GM12878 (cell line): ENCODE data around the gene LGALS4. TPM values are rescaled to one million over a fixed set of nuclear protein-coding genes. Genes with fewer than 3 reads are reported as not detected.

Source experiments
- ATF7 ChIP-seq: fragments of 450-650 bp; IDR thresholded peaks from 2 replicates; pipeline ENCODE4 v1.6.1; 2016; ENCODE audit warnings: low read depth, mild to moderate bottlenecking
- CREB1 ChIP-seq: IDR thresholded peaks from 2 replicates; pipeline ENCODE4 v1.6.1; 2012; ENCODE audit warnings: low read depth, mild to moderate bottlenecking, inconsistent platforms
- DPF2 ChIP-seq: fragments of 450-650 bp; IDR thresholded peaks from 2 replicates; pipeline ENCODE4 v1.6.1; 2017; ENCODE audit warnings: mild to moderate bottlenecking
- EGR1 ChIP-seq, 2 experiments: IDR thresholded peaks; 1 replicate in 1 of 2; 2 replicates in 1 of 2; pipeline ENCODE4 v1.6.1; 2011 to 2012; ENCODE audit warnings: low read depth in 2 of 2, low read length in 2 of 2, borderline replicate concordance in 1 of 2, mild to moderate bottlenecking in 1 of 2, moderate library complexity in 1 of 2
- HDAC2 ChIP-seq: fragments of 200-600 bp; sonication (generic); IDR thresholded peaks from 2 replicates; pipeline ENCODE4 v1.6.1; 2017
- KLF5 ChIP-seq: fragments of 450-650 bp; IDR thresholded peaks from 2 replicates; pipeline ENCODE4 v1.6.1; 2014; ENCODE audit warnings: mild to moderate bottlenecking; ENCODE audit not compliant: partially characterized antibody
- NR2C1 ChIP-seq: fragments of 450-650 bp; IDR thresholded peaks from 2 replicates; pipeline ENCODE4 v1.6.1; 2017; ENCODE audit warnings: antibody characterized with exemption, mild to moderate bottlenecking, moderate library complexity
- NRF1 ChIP-seq: conservative IDR thresholded peaks from 2 replicates; pipeline ENCODE4 v1.6.1; 2011; ENCODE audit warnings: mild to moderate bottlenecking, low read depth, low read length, improper control_type of control experiment
- PAX5 ChIP-seq: IDR thresholded peaks from 2 replicates; pipeline ENCODE4 v1.6.1; 2011; ENCODE audit warnings: low read depth, low read length, borderline replicate concordance
- PML ChIP-seq: IDR thresholded peaks from 2 replicates; pipeline ENCODE4 v1.6.1; 2012; ENCODE audit warnings: low read length, inconsistent platforms
- POU2F2 ChIP-seq: IDR thresholded peaks from 3 replicates; pipeline ENCODE4 v1.6.1; 2011; ENCODE audit warnings: low read depth, mild to moderate bottlenecking, low read length, borderline replicate concordance
- RAD51 ChIP-seq: fragments of 450-650 bp; IDR thresholded peaks from 2 replicates; pipeline ENCODE4 v1.6.1; 2016; ENCODE audit warnings: moderate library complexity, mild to moderate bottlenecking, inconsistent platforms
- RCOR1 ChIP-seq: conservative IDR thresholded peaks from 2 replicates; pipeline ENCODE4 v1.6.1; 2012; ENCODE audit warnings: low read depth, low read length, improper control_type of control experiment
- RELB ChIP-seq: fragments of 450-650 bp; IDR thresholded peaks from 2 replicates; pipeline ENCODE4 v1.6.1; 2017; ENCODE audit warnings: low read depth, mild to moderate bottlenecking, moderate library complexity
- SKIL ChIP-seq: fragments of 450-650 bp; IDR thresholded peaks from 2 replicates; pipeline ENCODE4 v1.6.1; 2017; ENCODE audit warnings: mild to moderate bottlenecking, low read depth, inconsistent platforms; ENCODE audit not compliant: poor library complexity, severe bottlenecking
- SRF ChIP-seq, 2 experiments: IDR thresholded peaks; 2 replicates each; pipeline ENCODE4 v1.6.1; 2011; ENCODE audit warnings: low read depth in 2 of 2, low read length in 2 of 2, mild to moderate bottlenecking in 1 of 2, moderate library complexity in 1 of 2
- STAT1 ChIP-seq: fragments of 450-650 bp; conservative IDR thresholded peaks from 2 replicates; pipeline ENCODE4 v1.6.1; 2014; ENCODE audit warnings: antibody characterized with exemption, mild to moderate bottlenecking
- TCF12 ChIP-seq: IDR thresholded peaks from 2 replicates; pipeline ENCODE4 v1.6.1; 2011; ENCODE audit warnings: low read depth, mild to moderate bottlenecking, low read length
- TCF7 ChIP-seq: IDR thresholded peaks from 2 replicates; pipeline ENCODE4 v1.6.1; 2014; ENCODE audit warnings: antibody characterized with exemption, borderline replicate concordance
- YBX1 ChIP-seq: fragments of 450-650 bp; IDR thresholded peaks from 2 replicates; pipeline ENCODE4 v1.6.1; 2016; ENCODE audit warnings: antibody characterized with exemption
- ZBTB40 ChIP-seq: fragments of 450-650 bp; IDR thresholded peaks from 2 replicates; pipeline ENCODE4 v1.6.1; 2016; ENCODE audit warnings: mild to moderate bottlenecking, moderate library complexity, borderline replicate concordance
- ZNF384 ChIP-seq: IDR thresholded peaks from 2 replicates; pipeline ENCODE4 v1.6.1; 2012; ENCODE audit warnings: low read depth, mild to moderate bottlenecking, low read length, improper control_type of control experiment, borderline replicate concordance
- polyA plus RNA-seq, 11 experiments: library from polyadenylated mRNA; depleted of rRNA in 4 of 11; unstranded in 6 of 11; stranded (reverse) in 5 of 11; fragments of >200 nt; fragmentation: Nextera tagmentation in 4 of 11; fragmentation: Illumina TruSeq in 1 of 11; extraction: Ambion mirVana in 4 of 11; extraction: Trizol in 1 of 11; gene quantifications; 1 replicate in 1 of 11; 2 replicates in 10 of 11; pipeline versions ENCODE4 v1.2.1 to v1.2.3, GENCODE V29; 2011 to 2016; ENCODE audit warnings: inconsistent platforms in 2 of 11, missing spikeins in 2 of 11, low read depth in 1 of 11
- total RNA-seq, 4 experiments: library from RNA; depleted of rRNA in 3 of 4; stranded (reverse); fragments of >200 nt in 3 of 4; fragmentation: Illumina TruSeq in 1 of 4; extraction: Trizol in 1 of 4; gene quantifications; 2 replicates each; pipeline versions ENCODE4 v1.2.1 to v1.2.3, GENCODE V29; 2013 to 2021

Gene LGALS4
- total and polyA plus RNA-seq, 10 of the 15 experiments (the other 5 are each of a cell fraction or from before 2014, with no cell fraction given): 0.13 to 2.1 (median 0.26) TPM; not detected in 4

- no peak; the same call in 1 of the 2 replicates for TF ChIP-seq ZBTB40
- TF ChIP-seq TCF12: no peak
- TF ChIP-seq DPF2: peak; percentile 60; the same call in 1 of the 2 replicates
- TF ChIP-seq ATF7: peak; percentile 55; the same call in 1 of the 2 replicates
- TF ChIP-seq KLF5: peak; percentile 74
- peak; percentile 53; the same call in 1 of the 2 replicates for TF ChIP-seq RELB
- peak; percentile 45 for TF ChIP-seq SKIL
- TF ChIP-seq POU2F2: no peak
- peak; percentile 81 for TF ChIP-seq RAD51
- TF ChIP-seq RCOR1: no peak
- TF ChIP-seq EGR1 (IDR thresholded peaks at IDR 0.05; ENCODE audit: borderline replicate concordance in 1 of 2, low read depth in 2 of 2, low read length in 2 of 2): peak in 1 of 2 experiments; percentile 97; a peak in 2 of 3 replicates
- no peak for TF ChIP-seq NR2C1
- TF ChIP-seq PML: no peak
- TF ChIP-seq SRF (IDR thresholded peaks at IDR 0.05; ENCODE audit: low read depth in 2 of 2, low read length in 2 of 2): peak in 1 of 2 experiments; percentile 18; a peak in 1 of 4 replicates
- peak; percentile 42; the same call in 1 of the 2 replicates for TF ChIP-seq PAX5
- TF ChIP-seq NRF1: 0 out of 2 replicates have a peak, but pooled peaks have one; percentile 11
- no peak for TF ChIP-seq TCF7
- TF ChIP-seq STAT1: 0 out of 2 replicates have a peak, but pooled peaks have one; percentile 43
- TF ChIP-seq ZNF384: no peak
- no peak for TF ChIP-seq YBX1
- no peak for TF ChIP-seq HDAC2
- peak; percentile 87 for TF ChIP-seq CREB1
Measured at GRCh38 chr19:38851622-38852230, 39.0 kb upstream of the LGALS4 start (continued).
